ENCODE measurements around the gene ADAP1.

ADAP1 gene

GRCh38 chr7:988426-988911 lies 34.0 kb upstream of the ADAP1 start:
- no peak for DNase-seq

- no peak for DNase-seq
Measured at GRCh38 chr7:987909-988308, 33.4 kb upstream of the ADAP1 start.

GRCh38 chr7:986766-987751 lies 32.6 kb upstream of the ADAP1 start:
- no peak for DNase-seq

GRCh38 chr7:985915-986741 lies 31.6 kb upstream of the ADAP1 start:
- no peak for DNase-seq

GRCh38 chr7:985127-985416 lies 30.6 kb upstream of the ADAP1 start:
- no peak for DNase-seq

- no peak for DNase-seq
Measured at GRCh38 chr7:984361-985126, 30.1 kb upstream of the ADAP1 start.

- no peak for DNase-seq
Measured at GRCh38 chr7:983616-984071, 29.2 kb upstream of the ADAP1 start.

GRCh38 chr7:983004-983615 lies 28.6 kb upstream of the ADAP1 start, which contains the start of gene CYP2W1:
Gene CYP2W1 (plus strand): TSS chr7:983181. CDS start chr7:983212, 31 bp downstream.
- DNase-seq: no peak

GRCh38 chr7:982511-983003 lies 28.1 kb upstream of the ADAP1 start:
- DNase-seq: no peak

GRCh38 chr7:981793-982510 lies 27.5 kb upstream of the ADAP1 start:
- no peak for DNase-seq

- DNase-seq: no peak
Measured at GRCh38 chr7:979886-980571, 25.5 kb upstream of the ADAP1 start.

GRCh38 chr7:979151-979550 lies 24.7 kb upstream of the ADAP1 start:
- no peak for DNase-seq

GRCh38 chr7:978416-979091 lies 24.1 kb upstream of the ADAP1 start:
- DNase-seq: no peak

GRCh38 chr7:978049-978346 lies 23.5 kb upstream of the ADAP1 start:
- DNase-seq: no peak

- no peak for DNase-seq
Measured at GRCh38 chr7:977326-978048, 23.0 kb upstream of the ADAP1 start.

GRCh38 chr7:976901-977325 lies 22.4 kb upstream of the ADAP1 start:
- no peak for DNase-seq

- DNase-seq: no peak
Measured at GRCh38 chr7:975702-976473, 21.4 kb upstream of the ADAP1 start.

- DNase-seq: peak; percentile 95
Measured at GRCh38 chr7:974820-975681, 20.6 kb upstream of the ADAP1 start, which contains the start of gene COX19. Gene COX19 (minus strand): TSS chr7:975549. CDS start chr7:975509, 40 bp downstream.
